Smooth muscle cell (in vitro differentiated cells): ENCODE data around the gene POLR2C. TPM values are rescaled to one million over a fixed set of nuclear protein-coding genes. Genes with fewer than 3 reads are reported as not detected.

Experiments used
- DNase-seq: peaks from one replicate; lab custom pipeline; 2025; ENCODE audit not compliant: unreplicated experiment; lab: John Stamatoyannopoulos, UW
- H2AFZ ChIP-seq: fragments of 200-600 bp; sonication (generic); 2 replicates; pipeline ENCODE4 v1.6.0; 2016; ENCODE audit warnings: antibody characterized with exemption, low read depth, mild to moderate bottlenecking
- H3F3A ChIP-seq: fragments of 200-600 bp; sonication (generic); 2 replicates; pipeline ENCODE4 v1.6.0; 2017; ENCODE audit warnings: antibody characterized with exemption, low read depth
- H3K27ac ChIP-seq: fragments of 200-600 bp; sonication (generic); 2 replicates; pipeline ENCODE4 v1.5.1; 2016; ENCODE audit warnings: low read depth, mild to moderate bottlenecking
- H3K27me3 ChIP-seq: fragments of 200-600 bp; sonication (generic); 2 replicates; pipeline ENCODE4 v1.6.1; 2016; ENCODE audit warnings: low read depth, mild to moderate bottlenecking
- H3K36me3 ChIP-seq: fragments of 200-600 bp; sonication (generic); 2 replicates; pipeline ENCODE4 v1.5.1; 2016; ENCODE audit warnings: low read depth
- H3K4me1 ChIP-seq: fragments of 200-600 bp; sonication (generic); 2 replicates; pipeline ENCODE4 v1.5.1; 2016; ENCODE audit warnings: low read depth
- H3K4me2 ChIP-seq: fragments of 200-600 bp; sonication (generic); 2 replicates; pipeline ENCODE4 v1.6.0; 2016; ENCODE audit warnings: mild to moderate bottlenecking
- H3K4me3 ChIP-seq: fragments of 200-600 bp; sonication (generic); 2 replicates; pipeline ENCODE4 v1.5.1; 2016; ENCODE audit warnings: mild to moderate bottlenecking
- H3K79me2 ChIP-seq: fragments of 200-600 bp; sonication (generic); 2 replicates; pipeline ENCODE4 v1.6.0; 2016; ENCODE audit warnings: low read depth, mild to moderate bottlenecking
- H3K9ac ChIP-seq: fragments of 200-600 bp; sonication (generic); 2 replicates; pipeline ENCODE4 v1.6.0; 2016; ENCODE audit warnings: low read depth
- H3K9me3 ChIP-seq: fragments of 200-600 bp; sonication (generic); replicated peaks from 2 replicates; pipeline ENCODE4 v1.5.1; 2016; ENCODE audit warnings: low read depth
- H4K20me1 ChIP-seq: fragments of 200-600 bp; sonication (generic); 2 replicates; pipeline ENCODE4 v1.6.0; 2016; ENCODE audit warnings: low read depth
- CTCF ChIP-seq: fragments of 200-600 bp; sonication (generic); IDR thresholded peaks from 2 replicates; pipeline ENCODE4 v1.5.1; 2017; ENCODE audit warnings: borderline replicate concordance, mild to moderate bottlenecking, antibody characterized with exemption; ENCODE audit not compliant: insufficient read depth, poor library complexity, severe bottlenecking
- WGBS: methylation state at CpG from one replicate; pipeline ENCODE4 v1.1.7; 2016; ENCODE audit warnings: low lambda C conversion rate; 5-methylcytosine and 5-hydroxymethylcytosine counted together
- polyA plus RNA-seq: library from polyadenylated mRNA; unstranded; fragments of >200 nt; fragmentation: Nextera tagmentation; extraction: Ambion mirVana; gene quantifications from 2 replicates; pipeline ENCODE4 v1.2.1, GENCODE V29; 2016
- total RNA-seq: library from RNA; depleted of rRNA; stranded (reverse); fragments of >200 nt; gene quantifications from 2 replicates; pipeline ENCODE4 v1.2.3, GENCODE V29; 2014

POLR2C gene
- total and polyA plus RNA-seq, 2 experiments from 2014 or later: 67.3 to 90.0 TPM

GRCh38 chr16:57501492-57501891, 39.0 kb downstream of the POLR2C start:
- Histone ChIP-seq H3K27me3 (no peaks in the 10 kb centered on the region), H3K27ac (no peak overlapping the region), H2AFZ (no peak overlapping the region), H3K79me2 (no peaks in the 10 kb centered on the region), H3K36me3 (no peaks in the 10 kb centered on the region), H3K9me3 (no peaks in the 10 kb centered on the region), H3K4me3 (no peak overlapping the region), H4K20me1 (no peaks in the 10 kb centered on the region), H3K9ac (no peak overlapping the region), H3F3A (no peaks in the 10 kb centered on the region), H3K4me1 (no peaks in the 10 kb centered on the region), H3K4me2 (no peak overlapping the region)
- no peak for DNase-seq
- TF ChIP-seq CTCF: no peak
- 43% methylated on average over 7 of the region's 7 CpGs for WGBS

DNA sequence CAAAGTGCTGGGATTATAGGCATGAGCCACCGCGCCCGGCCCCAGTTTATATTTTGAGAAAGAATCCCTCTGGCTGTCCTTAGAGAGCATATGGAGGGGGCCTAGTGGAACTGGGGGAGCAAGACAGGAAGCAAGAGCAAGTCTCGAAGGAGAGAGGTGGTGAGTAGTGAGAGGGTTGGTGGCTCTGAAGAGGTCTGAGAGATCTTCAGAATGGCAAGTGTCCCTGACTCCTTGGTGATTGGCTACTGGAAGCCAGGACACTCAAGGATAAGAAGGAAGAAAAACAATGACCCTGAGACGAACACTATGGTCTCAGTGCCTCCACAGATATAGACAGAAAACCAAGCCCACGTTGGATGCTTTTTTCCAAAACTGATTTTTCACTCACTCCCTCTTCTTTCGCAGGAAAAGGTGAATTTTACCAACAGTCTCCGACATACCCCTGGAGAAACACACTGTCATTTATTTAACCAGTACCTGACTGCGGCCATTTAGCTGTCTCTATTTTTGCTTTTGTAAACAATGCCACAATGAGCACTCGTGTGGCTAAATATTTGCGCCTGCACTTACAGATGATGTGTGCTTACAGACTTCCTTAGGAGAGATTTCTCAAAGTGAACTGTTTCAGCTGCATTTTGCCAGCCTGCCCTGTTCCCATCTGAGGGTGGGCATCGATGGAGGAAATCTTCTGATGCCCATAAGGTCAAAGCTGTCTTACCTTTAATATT, 39.7 kb downstream of the POLR2C start:
- H3F3A ChIP-seq: no peaks in the 10 kb centered on the region
- TF ChIP-seq CTCF: no peak
- H3K36me3 ChIP-seq: no peaks in the 10 kb centered on the region
- WGBS: 84% methylated on average over 12 of the region's 12 CpGs
- H3K4me2 ChIP-seq: no peak overlapping the region
- no peak overlapping the region for H3K9ac ChIP-seq
- H3K9me3 ChIP-seq: no peaks in the 10 kb centered on the region
- peaks cover under 1% of the 10 kb centered on the region for H3K4me1 ChIP-seq
- no peaks in the 10 kb centered on the region for H3K27me3 ChIP-seq
- no peaks in the 10 kb centered on the region for H3K79me2 ChIP-seq
- H2AFZ ChIP-seq: no peak overlapping the region
- H3K27ac ChIP-seq: no peak overlapping the region
- H3K4me3 ChIP-seq: no peak overlapping the region
- no peaks in the 10 kb centered on the region for H4K20me1 ChIP-seq
- no peak for DNase-seq

DNA sequence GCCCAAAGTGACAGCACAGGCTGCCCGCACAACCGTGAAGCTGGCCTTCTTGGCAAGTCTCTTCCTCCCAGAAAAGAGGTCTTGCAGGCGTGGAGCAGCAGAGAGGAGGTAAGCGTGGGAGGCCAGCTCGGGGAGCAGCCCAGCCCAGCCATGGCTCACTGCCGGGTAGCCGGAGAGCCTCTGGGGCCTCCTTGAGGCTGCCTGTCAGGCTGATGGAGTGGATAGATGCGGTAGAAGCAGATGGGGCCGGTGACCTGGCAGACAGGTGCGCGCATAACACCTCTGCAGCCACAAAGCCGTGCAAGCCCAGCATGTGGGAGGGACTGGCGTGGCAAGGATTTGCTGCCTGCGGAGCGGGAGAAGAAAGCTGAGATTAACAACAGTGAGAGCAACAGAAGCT, 40.9 kb downstream of the POLR2C start:
- H3K4me2 ChIP-seq: no peak overlapping the region
- H3K4me1 ChIP-seq: peaks cover 9% of the 10 kb centered on the region
- H4K20me1 ChIP-seq: no peaks in the 10 kb centered on the region
- WGBS: 61% methylated on average over 15 of the region's 15 CpGs
- no peak overlapping the region for H2AFZ ChIP-seq
- TF ChIP-seq CTCF: no peak
- no peak overlapping the region for H3K9ac ChIP-seq
- no peak for DNase-seq
- no peaks in the 10 kb centered on the region for H3K79me2 ChIP-seq
- H3F3A ChIP-seq: no peaks in the 10 kb centered on the region
- no peaks in the 10 kb centered on the region for H3K9me3 ChIP-seq
- no peak overlapping the region for H3K27ac ChIP-seq
- no peak overlapping the region for H3K4me3 ChIP-seq
- no peaks in the 10 kb centered on the region for H3K36me3 ChIP-seq
- H3K27me3 ChIP-seq: no peaks in the 10 kb centered on the region

- Histone ChIP-seq H3K4me2 (no peak overlapping the region), H3K9ac (no peak overlapping the region), H3K79me2 (no peaks in the 10 kb centered on the region), H3K27me3 (no peaks in the 10 kb centered on the region), H3K4me3 (no peak overlapping the region), H4K20me1 (no peaks in the 10 kb centered on the region), H3K27ac (no peak overlapping the region), H3K36me3 (no peaks in the 10 kb centered on the region), H3K9me3 (no peaks in the 10 kb centered on the region), H2AFZ (no peak overlapping the region), H3K4me1 (peaks cover 9% of the 10 kb centered on the region), H3F3A (no peaks in the 10 kb centered on the region)
- DNase-seq: no peak
- TF ChIP-seq CTCF: no peak
- WGBS: 88% methylated on average over 6 of the region's 6 CpGs
These were observed 41.5 kb downstream of the POLR2C start for GRCh38 chr16:57504001-57504400.
